Endothelial cell (in vitro differentiated cells): Measurements from ENCODE around the gene MYO1C. TPM values are rescaled to one million over a fixed set of nuclear protein-coding genes. Genes with fewer than 3 reads are reported as not detected.

Source experiments
- DNase-seq: peaks from one replicate; pipeline ENCODE4 v3.0.0; 2021; ENCODE audit warnings: low spot score
- H3K27ac Mint-ChIP-seq: one replicate; pipeline ENCODE4 v1.8.0; 2021; ENCODE audit warnings: mixed read lengths, inconsistent platforms; ENCODE audit not compliant: unreplicated experiment
- H3K27me3 Mint-ChIP-seq: one replicate; pipeline ENCODE4 v1.8.0; 2021; ENCODE audit warnings: mild to moderate bottlenecking, moderate library complexity, mixed read lengths, inconsistent platforms; ENCODE audit not compliant: unreplicated experiment
- H3K36me3 Mint-ChIP-seq: one replicate; pipeline ENCODE4 v1.8.0; 2021; ENCODE audit warnings: mild to moderate bottlenecking, low read depth, mixed read lengths, inconsistent platforms; ENCODE audit not compliant: unreplicated experiment
- H3K4me1 Mint-ChIP-seq: one replicate; pipeline ENCODE4 v1.8.0; 2021; ENCODE audit warnings: mild to moderate bottlenecking, mixed read lengths, inconsistent platforms; ENCODE audit not compliant: unreplicated experiment
- H3K4me3 Mint-ChIP-seq: one replicate; pipeline ENCODE4 v1.8.0; 2021; ENCODE audit warnings: mild to moderate bottlenecking, mixed read lengths, inconsistent platforms; ENCODE audit not compliant: unreplicated experiment
- H3K9me3 Mint-ChIP-seq: one replicate; pipeline ENCODE4 v1.8.0; 2021; ENCODE audit warnings: mixed read lengths, inconsistent platforms; ENCODE audit not compliant: unreplicated experiment
- total RNA-seq: library from RNA; stranded (reverse); fragmentation: NEBNext Ultra II Directional; extraction: Animal tissue kit (Norgen Biotek cat#: 25700); gene quantifications from one replicate; pipeline ENCODE4 v1.2.1, GENCODE V29; 2021; ENCODE audit not compliant: unreplicated experiment
- TF ChIP-seq, protein P1 (sequence below): fragments of 200-600 bp; sonication (generic); IDR thresholded peaks from one replicate; pipeline ENCODE4 v1.5.0; 2021; ENCODE audit warnings: antibody characterized with exemption; ENCODE audit not compliant: unreplicated experiment

The MYO1C gene
- total RNA-seq, 1 donor from 2014 or later: 117 TPM

GRCh38 chr17:1484676-1485422 is 7.6 kb downstream of the MYO1C start:
- Mint-ChIP-seq H3K27me3 (peaks cover 36% of the 10 kb centered on the region), H3K9me3 (no peaks in the 10 kb centered on the region), H3K4me1 (peaks cover 8% of the 10 kb centered on the region), H3K36me3 (peaks cover 23% of the 10 kb centered on the region), H3K27ac (peak overlapping the region; percentile 72), H3K4me3 (peak overlapping the region; percentile 89)
- TF ChIP-seq, protein P1, sequence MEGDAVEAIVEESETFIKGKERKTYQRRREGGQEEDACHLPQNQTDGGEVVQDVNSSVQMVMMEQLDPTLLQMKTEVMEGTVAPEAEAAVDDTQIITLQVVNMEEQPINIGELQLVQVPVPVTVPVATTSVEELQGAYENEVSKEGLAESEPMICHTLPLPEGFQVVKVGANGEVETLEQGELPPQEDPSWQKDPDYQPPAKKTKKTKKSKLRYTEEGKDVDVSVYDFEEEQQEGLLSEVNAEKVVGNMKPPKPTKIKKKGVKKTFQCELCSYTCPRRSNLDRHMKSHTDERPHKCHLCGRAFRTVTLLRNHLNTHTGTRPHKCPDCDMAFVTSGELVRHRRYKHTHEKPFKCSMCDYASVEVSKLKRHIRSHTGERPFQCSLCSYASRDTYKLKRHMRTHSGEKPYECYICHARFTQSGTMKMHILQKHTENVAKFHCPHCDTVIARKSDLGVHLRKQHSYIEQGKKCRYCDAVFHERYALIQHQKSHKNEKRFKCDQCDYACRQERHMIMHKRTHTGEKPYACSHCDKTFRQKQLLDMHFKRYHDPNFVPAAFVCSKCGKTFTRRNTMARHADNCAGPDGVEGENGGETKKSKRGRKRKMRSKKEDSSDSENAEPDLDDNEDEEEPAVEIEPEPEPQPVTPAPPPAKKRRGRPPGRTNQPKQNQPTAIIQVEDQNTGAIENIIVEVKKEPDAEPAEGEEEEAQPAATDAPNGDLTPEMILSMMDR: peak; percentile 17
- peak; percentile 41 for DNase-seq

DNA sequence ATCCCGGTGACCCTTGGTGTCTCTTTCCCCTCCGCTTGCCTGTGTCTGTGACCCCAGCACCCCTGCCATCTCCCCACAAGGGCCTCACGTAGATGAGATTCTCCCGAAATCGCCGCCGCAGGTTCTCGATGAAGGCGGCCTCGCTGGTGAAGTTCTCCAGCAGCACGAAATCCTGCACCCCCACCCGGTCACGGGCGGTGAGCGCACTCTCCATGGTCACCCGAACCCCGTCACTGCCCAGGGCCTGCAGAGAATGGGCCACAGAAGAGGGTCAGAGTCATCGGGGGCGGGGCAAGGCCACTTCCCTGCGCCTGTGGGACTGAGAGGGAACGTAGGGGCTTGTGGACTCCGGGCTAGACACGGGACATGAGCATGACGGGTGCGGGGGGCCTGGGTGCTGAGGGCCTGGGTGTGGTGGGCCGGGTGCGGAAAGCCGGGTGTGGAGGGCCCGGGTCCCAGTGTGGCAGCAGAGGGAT is 8.4 kb downstream of the MYO1C start:
- Mint-ChIP-seq H3K36me3 (peaks cover 23% of the 10 kb centered on the region), H3K4me3 (peak overlapping the region; percentile 67), H3K27me3 (peaks cover 35% of the 10 kb centered on the region), H3K27ac (no peak overlapping the region), H3K9me3 (no peaks in the 10 kb centered on the region), H3K4me1 (peaks cover 8% of the 10 kb centered on the region)
- TF ChIP-seq, protein P1: no peak
- DNase-seq: no peak

GRCh38 chr17:1482680-1483079 is 9.8 kb downstream of the MYO1C start:
- Mint-ChIP-seq H3K27ac (no peak overlapping the region), H3K9me3 (no peaks in the 10 kb centered on the region), H3K4me3 (no peak overlapping the region), H3K27me3 (peaks cover 28% of the 10 kb centered on the region), H3K4me1 (peaks cover 8% of the 10 kb centered on the region), H3K36me3 (peaks cover 23% of the 10 kb centered on the region)
- DNase-seq: no peak
- TF ChIP-seq, protein P1: no peak

DNA sequence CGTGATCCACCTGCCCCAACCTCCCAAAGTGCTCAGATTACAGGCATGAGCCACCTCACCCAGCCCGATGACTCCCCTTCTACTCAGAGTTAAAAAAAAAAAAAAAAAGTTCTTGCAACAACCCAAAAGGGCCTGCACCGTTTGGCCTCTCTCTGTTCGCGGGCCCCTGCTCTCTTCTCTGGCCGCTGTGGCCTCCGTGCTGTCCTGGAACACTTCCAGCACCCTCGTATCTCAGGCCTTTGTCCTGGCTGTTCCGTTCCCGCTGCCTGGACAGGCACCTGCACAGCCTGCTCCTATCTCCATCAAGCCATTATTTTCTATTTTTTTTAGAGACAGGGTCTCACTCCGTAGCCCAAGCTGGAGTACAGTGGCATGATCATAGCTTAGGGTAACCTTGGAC is 10.8 kb downstream of the MYO1C start:
- Mint-ChIP-seq H3K27me3 (peaks cover 25% of the 10 kb centered on the region), H3K4me1 (peaks cover 5% of the 10 kb centered on the region), H3K36me3 (peaks cover 23% of the 10 kb centered on the region), H3K27ac (peak overlapping the region; percentile 67), H3K9me3 (no peaks in the 10 kb centered on the region), H3K4me3 (peak overlapping the region; percentile 77)
- TF ChIP-seq, protein P1: no peak
- DNase-seq: no peak

DNA sequence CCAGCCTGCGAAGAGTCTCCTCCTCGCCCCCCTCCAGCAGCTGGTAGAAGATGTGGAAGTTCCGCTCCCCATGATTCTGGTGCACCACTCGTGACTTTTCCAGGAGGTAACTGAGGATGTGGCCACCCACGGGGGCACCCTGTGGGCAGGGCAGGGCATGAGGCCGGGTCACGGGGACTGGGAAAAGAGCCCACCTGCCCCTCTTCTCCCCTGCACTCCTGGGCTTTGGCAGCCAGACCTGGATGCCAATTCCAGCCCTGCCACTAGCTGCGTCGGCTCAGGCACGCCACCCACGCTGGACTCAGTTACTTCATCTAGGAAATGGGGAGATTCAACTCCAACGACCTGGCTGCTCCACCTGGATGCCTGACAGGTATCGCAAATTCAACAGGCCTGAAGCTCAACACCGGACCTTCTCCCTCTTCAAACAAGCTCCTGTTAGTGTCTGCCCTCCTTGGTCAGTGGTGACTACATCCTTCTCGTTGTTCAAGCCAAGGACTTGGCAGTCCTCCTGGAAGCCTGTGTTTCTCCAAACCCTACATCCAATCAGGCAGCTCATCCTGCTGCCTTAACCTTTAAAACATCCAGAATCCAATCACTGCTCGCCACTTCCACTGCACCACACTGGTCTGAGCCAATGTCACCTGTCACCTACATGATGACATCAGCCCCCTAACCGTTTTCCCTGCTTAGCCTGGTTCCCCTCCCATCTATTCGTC is 11.6 kb downstream of the MYO1C start:
- H3K4me3 Mint-ChIP-seq: peak overlapping the region; percentile 79
- H3K9me3 Mint-ChIP-seq: no peaks in the 10 kb centered on the region
- DNase-seq: no peak
- TF ChIP-seq, protein P1: no peak
- peak overlapping the region; percentile 10 for H3K27ac Mint-ChIP-seq
- peaks cover 5% of the 10 kb centered on the region for H3K4me1 Mint-ChIP-seq
- peaks cover 21% of the 10 kb centered on the region for H3K27me3 Mint-ChIP-seq
- H3K36me3 Mint-ChIP-seq: peaks cover 23% of the 10 kb centered on the region
